GM19324 (cell line): ENCODE measurements around the gene HPSE2.
A peak's percentile ranks its signal among the peaks of the same experiment; 100 is the strongest.

ENCODE experiments used
- ATAC-seq: cut with Tn5 transposase; IDR thresholded peaks from one replicate; pipeline ENCODE4 v1.9.1; 2021; ENCODE audit warnings: mild to moderate bottlenecking, moderate library complexity; ENCODE audit not compliant: unreplicated experiment, low FRiP score

Gene HPSE2

DNA sequence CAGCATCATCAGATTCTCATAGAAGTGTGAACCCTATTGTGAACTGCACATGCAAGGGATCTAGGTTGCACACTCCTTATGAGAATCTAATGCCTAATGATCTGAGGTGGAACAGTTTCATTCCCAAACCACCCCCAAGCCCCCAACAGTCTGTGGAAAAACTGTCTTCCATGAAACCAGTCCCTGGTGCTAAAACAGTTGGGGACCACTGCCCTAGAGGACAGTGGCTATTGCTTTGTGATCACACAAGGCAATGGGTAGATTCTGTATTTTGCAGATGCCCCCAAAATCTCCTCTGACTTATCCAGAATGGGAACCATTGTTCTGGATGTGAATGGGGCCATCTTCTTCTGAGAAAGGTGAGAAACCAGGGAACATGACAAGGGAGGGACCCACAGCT lies 757.8 kb downstream of the HPSE2 start:
- ATAC-seq = no peak

DNA sequence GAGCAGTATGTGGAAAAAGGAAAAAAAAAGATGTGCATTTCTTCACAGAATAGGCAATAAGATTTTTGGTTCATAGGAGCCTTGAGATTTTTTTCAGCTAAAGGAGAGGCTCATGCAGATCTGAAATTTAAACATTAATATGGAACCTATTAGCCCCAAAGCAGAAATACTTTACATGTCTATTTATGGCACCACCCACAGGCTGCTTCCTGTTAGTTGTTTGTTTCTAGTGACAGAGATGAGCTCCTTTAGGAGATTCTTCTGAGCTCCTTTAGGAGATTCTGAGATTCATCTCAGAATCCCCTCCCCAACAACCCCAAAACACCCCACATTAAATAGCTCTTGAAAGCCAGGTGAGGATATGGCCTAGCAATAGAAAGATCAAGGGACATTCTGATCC lies 761.0 kb downstream of the HPSE2 start:
- peak; percentile 42 for ATAC-seq

GRCh38 chr10:98472196-98472595 lies 763.5 kb downstream of the HPSE2 start:
- ATAC-seq = no peak

DNA sequence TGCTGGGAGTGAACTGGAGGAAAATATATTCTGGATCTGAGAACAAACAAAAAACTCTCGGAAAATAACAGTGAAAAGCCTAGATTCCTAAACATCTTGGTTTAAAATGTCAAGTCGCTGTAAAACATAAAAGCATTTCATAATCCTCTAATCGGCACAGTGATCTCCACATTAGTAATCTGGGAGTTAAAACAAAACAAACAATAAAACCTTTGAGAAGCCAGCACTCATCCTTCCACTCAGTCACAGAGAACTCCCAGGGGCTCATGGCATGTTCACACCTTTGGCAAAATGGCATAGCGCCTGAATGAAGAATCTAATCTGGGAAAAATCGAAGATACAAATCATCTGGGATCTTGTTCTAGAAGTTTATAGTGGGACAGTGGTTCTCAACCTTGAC lies 764.8 kb downstream of the HPSE2 start:
- ATAC-seq = no peak

- ATAC-seq = no peak
Measured at GRCh38 chr10:98469001-98469931, 766.4 kb downstream of the HPSE2 start.

DNA sequence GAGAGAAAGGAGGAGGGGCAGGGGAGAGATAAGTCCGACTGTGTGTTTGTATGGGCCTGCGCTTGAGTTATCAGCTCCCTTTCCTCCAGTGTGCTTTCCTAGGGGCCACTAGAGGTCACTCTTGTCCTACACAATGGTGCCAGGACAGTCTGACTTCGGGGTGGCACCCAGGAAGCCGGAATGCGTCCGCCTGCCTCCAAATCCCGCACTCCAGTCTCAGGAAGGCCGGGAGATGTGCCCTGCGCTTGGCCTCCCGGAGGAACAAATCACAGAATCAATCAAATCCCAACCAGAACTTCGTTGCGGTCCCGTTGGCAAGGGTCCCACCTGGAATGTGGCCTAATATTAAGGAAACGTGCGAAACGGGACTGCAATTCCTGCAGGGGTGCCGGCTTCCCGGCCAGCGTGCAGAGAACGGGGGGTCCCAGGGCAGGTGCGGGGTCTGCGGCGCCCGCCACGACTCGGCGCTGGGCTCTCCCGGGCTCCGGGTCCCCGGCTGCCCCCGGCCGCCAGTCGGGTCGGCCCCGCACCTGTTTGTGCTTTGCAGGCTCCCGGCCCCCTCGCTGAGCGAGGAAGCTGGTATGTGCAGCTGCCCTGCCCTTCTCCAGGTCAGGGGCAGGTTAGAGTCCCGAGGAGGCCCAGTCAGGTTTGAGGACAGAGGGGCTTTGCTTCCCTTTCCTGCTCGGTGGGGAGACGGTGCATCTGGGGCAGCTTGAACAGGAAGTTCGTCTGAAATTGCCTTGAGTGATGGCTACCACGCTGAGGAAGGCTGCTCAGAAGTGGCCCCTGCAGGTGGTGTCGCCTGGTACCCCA lies 767.9 kb downstream of the HPSE2 start:
- peak; percentile 86 for ATAC-seq

GRCh38 chr10:98466861-98467505 lies 768.7 kb downstream of the HPSE2 start:
- ATAC-seq = no peak

DNA sequence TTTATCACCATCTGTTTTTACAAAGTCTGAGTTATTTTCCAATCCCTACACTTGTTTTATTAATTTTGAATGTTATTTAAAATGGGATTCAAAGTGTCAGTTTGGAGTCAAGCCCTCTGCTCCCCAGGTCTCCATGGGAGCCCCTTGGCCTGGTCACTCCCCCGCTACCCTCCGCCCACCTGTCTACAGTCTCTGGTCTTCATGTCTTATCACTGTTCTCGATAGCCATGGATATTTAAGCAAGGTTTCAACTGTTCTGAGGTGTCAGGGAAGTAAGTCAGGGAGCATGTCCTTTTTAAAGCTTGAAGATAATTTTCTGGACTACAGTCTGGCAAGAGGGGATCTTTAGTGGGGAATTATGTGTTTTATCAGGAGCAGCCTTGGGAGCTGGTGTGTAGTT lies 769.8 kb downstream of the HPSE2 start:
- no peak for ATAC-seq

DNA sequence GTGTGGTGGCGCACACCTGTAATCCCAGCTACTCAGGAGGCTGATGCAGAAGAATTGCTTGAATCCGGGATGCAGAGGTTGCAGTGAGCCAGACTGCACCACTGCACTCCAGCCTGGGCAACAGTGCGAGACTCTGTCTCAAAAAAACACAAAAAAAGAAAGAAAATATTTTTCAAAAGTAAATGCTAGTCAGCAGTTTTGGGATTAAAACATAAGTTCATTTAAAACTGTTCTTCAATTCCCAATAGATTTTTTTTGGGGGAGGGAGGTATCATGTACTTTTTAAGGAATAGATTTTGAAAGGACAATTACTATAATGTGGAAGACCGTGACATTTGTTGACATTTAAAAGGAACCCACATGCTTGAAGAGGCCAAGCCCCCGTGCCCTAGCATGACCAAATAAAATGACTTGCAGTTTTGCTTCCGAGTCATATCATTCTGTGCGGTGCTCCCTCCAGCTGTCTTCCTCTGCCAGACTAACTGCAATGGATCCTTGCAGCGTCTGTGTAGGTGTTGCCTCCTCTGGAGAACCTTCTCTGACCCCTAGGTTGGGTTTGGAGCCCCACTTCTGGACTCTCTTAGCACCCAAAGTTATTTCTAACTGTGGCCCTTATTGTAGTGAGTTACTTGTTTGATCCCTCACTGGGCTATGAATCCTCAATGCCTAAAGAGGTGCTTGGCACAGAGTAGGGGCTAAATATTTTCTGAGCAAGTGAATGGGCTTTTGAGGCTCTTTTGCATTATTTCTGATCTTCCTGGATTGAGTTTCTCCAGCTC lies 771.5 kb downstream of the HPSE2 start:
- ATAC-seq = no peak

DNA sequence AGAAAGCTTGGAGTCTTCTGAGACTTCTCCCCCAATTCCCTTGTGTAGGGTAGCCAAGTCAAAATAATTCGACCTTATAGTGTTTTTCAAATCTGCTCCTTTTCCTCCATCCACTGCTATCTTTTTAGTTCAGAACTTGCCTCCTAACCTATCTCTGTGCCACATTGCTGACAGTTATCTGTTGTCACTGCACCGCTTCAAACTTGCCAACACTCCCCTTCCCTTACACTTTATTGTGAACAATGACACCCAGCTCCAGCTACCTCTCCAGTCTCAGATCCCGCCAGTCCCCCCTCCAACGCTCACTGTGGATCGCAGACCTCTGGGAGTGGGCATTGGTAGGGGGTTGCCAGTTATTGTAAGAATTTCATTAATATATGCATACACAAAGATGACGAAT lies 772.6 kb downstream of the HPSE2 start:
- ATAC-seq = no peak

- ATAC-seq = no peak
Measured at GRCh38 chr10:98461500-98461842, 774.2 kb downstream of the HPSE2 start.

DNA sequence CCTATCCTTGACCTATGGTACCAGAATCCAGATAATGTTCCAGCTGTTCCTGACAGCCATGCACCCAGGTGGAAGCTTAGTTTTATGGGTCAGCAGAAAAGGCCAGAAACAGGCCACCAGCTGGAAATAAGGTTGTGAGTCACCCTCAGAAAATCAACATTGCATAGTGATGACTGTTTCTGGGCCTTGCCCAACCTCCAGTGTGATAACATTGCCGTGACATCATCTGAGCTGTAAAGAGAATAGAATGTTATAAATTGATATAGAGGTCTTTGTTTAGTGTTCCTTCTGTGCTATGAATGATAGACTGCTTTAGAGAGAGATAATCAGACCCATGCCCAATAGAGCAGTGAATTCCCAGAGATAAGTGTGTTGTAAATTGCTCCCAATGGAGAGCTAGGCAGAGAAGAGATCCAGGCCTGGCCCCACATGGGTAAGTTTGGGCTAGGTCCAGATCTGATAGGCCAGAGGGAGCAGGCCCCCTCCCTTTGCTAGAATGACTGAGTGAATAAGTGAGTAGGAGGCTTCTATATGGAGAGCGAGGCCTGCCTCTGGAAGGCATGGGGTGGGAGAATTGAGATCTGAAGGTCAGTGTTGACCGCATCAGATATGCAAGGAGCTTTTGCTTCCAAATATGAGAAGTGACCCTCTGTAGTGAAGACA lies 774.7 kb downstream of the HPSE2 start:
- no peak for ATAC-seq

DNA sequence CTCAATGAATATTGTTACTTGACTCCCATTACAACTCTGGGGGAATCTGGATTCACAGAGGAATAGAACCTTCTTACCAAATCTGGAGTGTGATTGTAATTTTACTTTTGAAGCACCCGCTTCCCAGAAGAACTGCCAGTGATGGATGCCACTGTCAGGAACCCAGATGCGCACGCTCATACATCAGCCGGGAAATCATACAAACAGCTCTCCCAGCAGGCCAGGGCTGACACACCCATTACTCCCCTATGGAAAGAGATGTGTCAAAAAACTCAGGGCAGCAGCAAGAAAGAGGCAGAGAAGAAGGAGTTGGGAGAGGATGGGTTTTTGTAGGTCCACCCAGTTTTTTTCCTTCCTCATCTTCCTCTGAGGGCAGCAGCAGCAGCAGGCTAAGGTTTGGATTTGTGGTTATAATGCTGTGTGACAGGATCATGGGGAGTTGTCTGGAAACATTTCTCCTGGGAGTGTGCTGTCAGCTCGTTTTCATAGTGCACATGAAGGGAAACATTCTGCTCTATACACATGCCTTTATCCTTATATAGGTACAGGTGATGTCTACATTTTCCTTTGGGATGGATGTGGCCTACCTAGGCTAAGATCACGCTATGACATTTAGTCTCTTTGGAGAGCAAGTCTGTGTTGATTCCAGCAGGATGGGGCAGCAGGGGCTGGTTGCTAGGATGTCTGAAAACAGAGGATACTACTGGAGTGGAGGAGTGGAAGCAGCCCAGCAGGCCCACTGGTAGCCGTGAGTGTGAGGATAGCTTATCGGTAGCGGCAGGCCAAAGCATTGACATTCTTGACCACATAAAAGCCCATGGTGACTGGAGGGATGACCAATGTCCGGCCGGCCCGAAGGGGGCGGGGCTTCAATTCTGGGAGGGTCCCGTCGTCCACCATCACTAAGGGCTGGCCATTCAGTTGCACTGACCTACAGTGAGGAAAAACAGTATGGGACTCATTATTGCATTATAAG lies 776.6 kb downstream of the HPSE2 start:
- no peak for ATAC-seq

DNA sequence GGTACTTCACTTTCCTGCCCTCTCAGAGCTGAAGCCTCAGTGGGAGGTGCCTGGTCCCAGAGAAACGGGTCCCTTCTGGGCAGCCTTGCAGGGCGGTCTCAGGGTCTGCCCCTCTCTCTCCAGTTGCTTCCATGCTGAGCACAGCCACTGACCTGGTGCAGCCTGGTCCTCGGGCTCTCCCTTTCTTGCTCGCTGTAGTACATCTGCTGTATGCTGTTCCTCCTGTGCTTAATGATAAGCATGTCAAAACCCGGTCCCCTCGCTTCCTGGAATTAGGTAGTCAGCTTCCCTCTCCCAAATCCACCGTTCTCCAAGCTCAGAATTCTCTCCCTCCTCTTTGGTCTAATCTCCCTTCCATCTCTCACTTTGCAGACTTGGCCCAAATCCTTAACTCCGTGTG lies 777.9 kb downstream of the HPSE2 start:
- no peak for ATAC-seq

GRCh38 chr10:98456686-98457482 lies 778.8 kb downstream of the HPSE2 start:
- no peak for ATAC-seq

DNA sequence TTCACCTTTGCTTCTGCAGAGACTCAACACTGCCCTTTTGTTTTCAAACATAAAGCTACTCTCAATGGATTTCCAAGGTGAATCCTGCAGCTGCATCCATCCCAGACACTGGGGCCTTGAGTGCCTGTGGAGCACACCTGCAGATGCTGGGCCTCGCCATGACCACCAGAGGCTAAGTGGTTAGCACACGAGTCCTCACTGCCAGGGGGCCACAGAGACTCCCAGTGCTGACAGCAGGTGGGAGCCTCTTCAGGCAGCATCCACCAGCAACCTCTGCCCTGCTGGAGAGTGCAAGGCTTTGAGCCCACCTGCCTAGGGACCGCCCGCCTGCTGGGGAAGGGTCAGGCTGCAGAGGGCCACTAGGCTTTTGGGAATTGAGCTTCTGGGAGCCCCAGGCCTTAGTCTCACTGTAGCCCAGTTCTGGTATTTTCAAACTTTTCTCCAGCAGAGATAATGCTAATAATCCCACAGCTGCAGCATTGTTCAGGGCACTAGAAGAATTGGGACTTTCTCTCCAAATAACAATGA lies 779.5 kb downstream of the HPSE2 start:
- no peak for ATAC-seq

DNA sequence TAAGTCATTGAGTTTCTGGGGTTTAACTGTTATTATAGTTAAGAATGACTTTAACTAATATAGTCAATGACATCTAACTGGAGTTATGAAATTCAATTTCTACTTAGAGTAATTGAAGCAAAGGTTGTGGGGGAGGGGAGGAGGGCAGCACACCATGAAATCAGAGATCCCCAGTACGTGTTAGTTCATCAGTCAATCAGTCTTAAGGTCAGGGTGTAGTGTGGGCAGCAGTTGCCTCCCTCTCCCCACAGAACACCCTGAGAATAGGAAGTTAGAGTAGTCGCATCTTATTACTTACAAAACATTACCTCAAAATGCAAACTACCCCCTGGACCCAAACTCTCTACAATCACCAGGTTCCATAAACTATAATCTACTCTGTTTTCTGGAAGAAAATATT lies 781.9 kb downstream of the HPSE2 start:
- no peak for ATAC-seq

GRCh38 chr10:98450618-98451017 lies 785.0 kb downstream of the HPSE2 start:
- no peak for ATAC-seq
